Esophagus muscularis mucosa (tissue), 4 donors: ENCODE data around the gene VMP1. TPM values are rescaled to one million over a fixed set of nuclear protein-coding genes. Genes with fewer than 3 reads are reported as not detected.

Source experiments
- small RNA-seq, 3 donors: library from RNA; depleted of rRNA; stranded (forward); fragments of <200 nt; gene quantifications; one replicate each; pipeline ENCODE3, GENCODE V24; 2016
- total RNA-seq, 4 donors: library from RNA; depleted of rRNA; stranded (reverse); fragments of >200 nt; gene quantifications; one replicate each; pipeline versions ENCODE4 v1.1.0 to v1.2.1, GENCODE V29; 2016

The VMP1 gene
- total RNA-seq, 4 donors from 2014 or later, result 47.3 to 137 (median 59.6) TPM

Small RNA genes lying within 50 kb of the gene (small RNA-seq; reads per million reads assigned to genes)
- gene AC040904.1, result 0 reads per million in 3 donors
- 0 reads per million in 3 donors for gene RNU6-450P

Other genes with a start within 250 kb of the VMP1 start
- gene DHX40, start 142.0 kb upstream of the VMP1 start, total RNA-seq, result 10 to 100 TPM; 32.4 to 48.0 (median 44.3) TPM
- 100 to 1,000 TPM; 206 to 283 (median 252) TPM for gene CLTC, start 87.8 kb upstream of the VMP1 start, total RNA-seq
- gene PTRH2, start 224 bp upstream of the VMP1 start, total RNA-seq, result 10 to 100 TPM; 11.4 to 31.1 (median 15.2) TPM
- gene TUBD1, start 185.3 kb downstream of the VMP1 start, total RNA-seq, result 10 to 100 TPM in 1 of 4 donors, 1 to 10 TPM in 3; 5.6 to 10.4 (median 7.0) TPM
- gene RPS6KB1, start 185.5 kb downstream of the VMP1 start, total RNA-seq, result 10 to 100 TPM; 26.6 to 45.2 (median 33.4) TPM